Mucosa of stomach (tissue), 1 donor: ENCODE data around the gene FLNB.

Source experiments
- H3K27me3 ChIP-seq: one replicate; pipeline ENCODE4 v1.7.0; 2013; ENCODE audit warnings: mild to moderate bottlenecking, low read length; ENCODE audit not compliant: control insufficient read depth, insufficient read depth
- H3K36me3 ChIP-seq: one replicate; pipeline ENCODE4 v1.7.0; 2013; ENCODE audit warnings: low read length; ENCODE audit not compliant: control insufficient read depth, insufficient read depth
- H3K4me1 ChIP-seq: one replicate; pipeline ENCODE4 v1.7.0; 2013; ENCODE audit warnings: mild to moderate bottlenecking, low read length; ENCODE audit not compliant: control insufficient read depth, insufficient read depth
- H3K4me3 ChIP-seq: one replicate; pipeline ENCODE4 v1.7.0; 2013; ENCODE audit warnings: low read length
- H3K9ac ChIP-seq: one replicate; pipeline ENCODE4 v1.7.0; 2013; ENCODE audit warnings: mild to moderate bottlenecking, low read length, moderate library complexity
- H3K9me3 ChIP-seq: one replicate; pipeline ENCODE4 v1.7.0; 2013; ENCODE audit warnings: mild to moderate bottlenecking, low read length, moderate library complexity; ENCODE audit not compliant: control insufficient read depth
- donor health status: Pancreatic carcinoma.

The FLNB gene

DNA sequence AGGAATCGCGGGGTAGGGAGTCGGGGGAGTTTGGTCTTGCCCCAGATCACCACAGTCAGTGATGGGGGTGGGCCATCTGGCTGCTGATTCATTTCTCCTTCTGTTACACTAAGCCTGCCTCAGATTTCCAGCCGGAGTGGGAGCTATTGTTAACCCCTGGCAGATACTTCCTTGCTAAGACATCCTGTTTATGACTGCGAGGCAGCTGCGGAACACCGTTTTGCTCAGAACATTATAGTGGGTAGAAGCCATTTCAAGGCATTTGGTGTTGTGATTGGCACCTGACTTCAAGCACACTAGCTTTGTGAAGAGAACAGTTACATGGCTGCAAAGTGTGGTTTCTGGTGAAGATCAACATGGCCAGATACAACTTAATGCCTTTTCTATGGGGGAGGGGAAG is 73.8 kb downstream of the FLNB start:
- peaks cover 29% of the 10 kb centered on the region for H3K4me1 ChIP-seq
- no peak overlapping the region for H3K9ac ChIP-seq
- no peaks in the 10 kb centered on the region for H3K9me3 ChIP-seq
- H3K36me3 ChIP-seq: peaks cover 17% of the 10 kb centered on the region
- no peaks in the 10 kb centered on the region for H3K27me3 ChIP-seq
- no peak overlapping the region for H3K4me3 ChIP-seq

GRCh38 chr3:58084166-58084565 is 75.9 kb downstream of the FLNB start:
- H3K9ac ChIP-seq: no peak overlapping the region
- peaks cover 29% of the 10 kb centered on the region for H3K4me1 ChIP-seq
- H3K27me3 ChIP-seq: no peaks in the 10 kb centered on the region
- H3K4me3 ChIP-seq: no peak overlapping the region
- no peaks in the 10 kb centered on the region for H3K9me3 ChIP-seq
- H3K36me3 ChIP-seq: peaks cover 16% of the 10 kb centered on the region

DNA sequence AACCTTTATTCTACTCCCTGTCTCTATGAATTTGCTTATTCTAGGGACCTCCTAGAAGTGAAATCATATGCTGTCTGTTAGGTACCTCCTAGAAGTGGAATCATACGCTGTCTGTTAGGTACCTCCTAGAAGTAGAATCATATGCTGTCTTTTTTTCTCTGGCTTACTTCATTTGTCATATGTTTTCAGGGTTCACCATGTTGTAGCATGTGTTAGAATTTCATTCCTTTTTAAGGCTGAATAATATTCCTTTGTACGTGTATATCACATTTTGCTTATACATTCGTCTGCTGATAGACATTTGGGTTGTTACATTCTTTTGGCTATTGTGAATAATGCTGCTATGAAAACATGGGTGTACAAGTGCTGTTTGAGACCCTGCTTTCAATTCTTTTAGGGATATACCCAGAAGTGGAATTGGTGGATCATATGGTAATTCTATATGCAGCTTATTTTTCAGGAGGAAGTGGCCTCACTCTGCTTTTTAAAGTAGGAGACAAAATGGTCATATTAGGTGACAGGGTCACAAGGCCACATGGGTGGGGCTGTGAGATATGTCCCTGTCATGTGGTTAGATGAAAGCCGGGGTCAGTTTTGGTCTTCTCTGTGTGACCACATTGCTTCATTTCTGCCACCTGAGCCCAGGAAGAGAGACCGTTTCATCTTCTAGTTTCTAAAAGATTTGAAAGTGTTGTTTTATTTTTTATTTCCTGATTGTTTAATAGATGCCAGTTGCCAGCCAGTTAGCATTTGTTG is 76.7 kb downstream of the FLNB start:
- peaks cover 11% of the 10 kb centered on the region for H3K36me3 ChIP-seq
- no peak overlapping the region for H3K4me3 ChIP-seq
- peaks cover 29% of the 10 kb centered on the region for H3K4me1 ChIP-seq
- no peaks in the 10 kb centered on the region for H3K9me3 ChIP-seq
- H3K9ac ChIP-seq: no peak overlapping the region
- no peaks in the 10 kb centered on the region for H3K27me3 ChIP-seq

DNA sequence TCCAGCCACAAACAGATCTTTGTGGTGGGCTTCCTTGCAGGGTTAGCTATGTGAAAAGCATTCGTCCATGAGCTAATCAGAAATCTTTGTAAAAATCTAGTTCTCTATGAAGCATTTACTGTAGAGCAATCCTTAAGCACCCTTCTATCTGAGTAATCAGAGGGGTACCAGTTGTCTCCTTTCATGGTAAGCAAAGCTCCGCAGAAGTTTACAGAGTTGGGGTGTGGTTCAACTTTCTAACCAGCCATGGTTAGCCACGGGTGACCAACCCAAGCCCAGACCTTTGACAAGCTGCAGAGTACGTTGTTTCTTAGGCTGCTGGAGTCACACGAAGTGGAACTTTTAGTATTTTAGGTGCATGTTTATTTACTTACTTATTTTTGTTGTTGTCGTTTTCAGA is 77.4 kb downstream of the FLNB start:
- peaks cover 29% of the 10 kb centered on the region for H3K4me1 ChIP-seq
- peaks cover 8% of the 10 kb centered on the region for H3K36me3 ChIP-seq
- H3K9ac ChIP-seq: no peak overlapping the region
- H3K4me3 ChIP-seq: no peak overlapping the region
- no peaks in the 10 kb centered on the region for H3K9me3 ChIP-seq
- H3K27me3 ChIP-seq: no peaks in the 10 kb centered on the region

DNA sequence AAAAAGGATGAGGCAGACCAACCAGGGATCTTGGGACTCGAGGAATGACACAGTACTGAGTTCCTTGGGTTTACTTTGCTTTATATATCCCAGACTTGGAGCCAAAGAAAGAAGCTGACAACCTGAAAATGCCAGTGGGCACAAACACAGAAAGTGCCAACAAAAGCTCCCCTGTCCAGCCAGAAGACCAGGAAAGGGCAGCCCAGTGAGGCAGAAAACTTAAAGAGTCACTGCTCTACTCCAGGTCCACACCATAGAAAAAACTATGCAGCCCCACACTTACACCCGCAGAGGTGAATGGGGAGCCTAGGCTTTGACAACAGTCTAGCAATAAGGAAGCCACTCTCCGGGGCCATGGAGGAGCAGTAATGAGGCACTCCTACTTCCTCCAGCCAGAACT is 80.3 kb downstream of the FLNB start:
- Histone ChIP-seq H3K4me1 (peaks cover 27% of the 10 kb centered on the region), H3K9me3 (no peaks in the 10 kb centered on the region), H3K9ac (no peak overlapping the region), H3K36me3 (peaks cover 8% of the 10 kb centered on the region), H3K4me3 (no peak overlapping the region), H3K27me3 (no peaks in the 10 kb centered on the region)

DNA sequence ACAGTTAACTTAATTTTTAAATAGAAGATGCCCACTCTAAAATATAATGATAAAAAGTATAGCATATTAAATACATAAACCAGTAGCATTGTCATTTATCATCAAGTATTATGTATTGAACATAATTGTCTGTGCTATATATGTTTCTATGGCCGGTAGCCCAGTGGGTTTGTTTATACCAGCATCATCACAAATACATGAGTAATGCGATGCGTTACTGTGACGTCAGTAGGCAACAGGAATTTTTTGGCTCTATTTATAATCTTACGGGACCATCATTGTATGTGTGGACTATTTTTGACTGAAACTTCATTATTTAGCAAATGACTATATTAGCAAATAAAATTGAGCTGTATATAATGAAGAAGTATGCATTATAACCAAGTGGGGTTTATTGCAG is 82.1 kb downstream of the FLNB start:
- H3K9ac ChIP-seq: no peak overlapping the region
- peaks cover 8% of the 10 kb centered on the region for H3K4me1 ChIP-seq
- H3K4me3 ChIP-seq: no peak overlapping the region
- no peaks in the 10 kb centered on the region for H3K27me3 ChIP-seq
- H3K9me3 ChIP-seq: no peaks in the 10 kb centered on the region
- peaks cover 8% of the 10 kb centered on the region for H3K36me3 ChIP-seq

GRCh38 chr3:58092521-58092920 is 84.3 kb downstream of the FLNB start:
- H3K9me3 ChIP-seq: no peaks in the 10 kb centered on the region
- H3K4me3 ChIP-seq: no peak overlapping the region
- H3K9ac ChIP-seq: no peak overlapping the region
- H3K4me1 ChIP-seq: no peaks in the 10 kb centered on the region
- no peaks in the 10 kb centered on the region for H3K27me3 ChIP-seq
- peaks cover 12% of the 10 kb centered on the region for H3K36me3 ChIP-seq

- H3K4me3 ChIP-seq: no peak overlapping the region
- H3K9me3 ChIP-seq: no peaks in the 10 kb centered on the region
- H3K27me3 ChIP-seq: no peaks in the 10 kb centered on the region
- H3K36me3 ChIP-seq: peaks cover 8% of the 10 kb centered on the region
- H3K9ac ChIP-seq: no peak overlapping the region
- H3K4me1 ChIP-seq: no peaks in the 10 kb centered on the region
These were observed 85.5 kb downstream of the FLNB start for GRCh38 chr3:58093574-58094195.

GRCh38 chr3:58094657-58095056 is 86.4 kb downstream of the FLNB start:
- Histone ChIP-seq H3K36me3 (peaks cover 15% of the 10 kb centered on the region), H3K9me3 (no peaks in the 10 kb centered on the region), H3K27me3 (no peaks in the 10 kb centered on the region), H3K4me3 (no peak overlapping the region), H3K4me1 (no peaks in the 10 kb centered on the region), H3K9ac (no peak overlapping the region)

DNA sequence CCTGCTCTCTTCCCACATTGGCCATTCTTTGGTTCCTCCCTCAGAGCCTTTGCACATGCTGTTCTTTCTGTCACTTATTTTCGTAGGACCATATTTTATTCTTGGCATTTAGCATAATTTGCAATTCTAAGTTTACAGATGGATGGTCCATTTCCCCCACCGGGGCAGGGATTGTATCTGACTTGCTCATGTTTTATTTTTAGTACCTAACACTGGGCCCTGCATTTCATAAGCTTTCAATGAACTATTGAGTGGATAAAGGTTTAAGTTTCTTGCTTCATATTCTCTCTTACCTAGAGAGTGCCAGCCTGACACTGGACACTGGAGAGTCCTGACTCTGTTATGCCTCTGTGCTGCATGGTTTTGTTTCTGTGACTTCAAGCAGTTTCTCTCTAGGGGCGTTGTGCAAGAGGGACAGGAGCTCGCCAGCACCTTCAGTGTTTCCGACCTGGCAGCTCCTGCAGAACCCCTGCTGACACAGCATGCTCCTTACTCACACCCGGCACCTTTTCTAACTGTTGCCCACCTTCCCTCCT is 87.4 kb downstream of the FLNB start:
- Histone ChIP-seq H3K9ac (no peak overlapping the region), H3K27me3 (no peaks in the 10 kb centered on the region), H3K4me1 (no peaks in the 10 kb centered on the region), H3K4me3 (no peak overlapping the region), H3K36me3 (peaks cover 15% of the 10 kb centered on the region), H3K9me3 (no peaks in the 10 kb centered on the region)

GRCh38 chr3:58098531-58098930 is 90.3 kb downstream of the FLNB start:
- no peaks in the 10 kb centered on the region for H3K9me3 ChIP-seq
- H3K4me3 ChIP-seq: no peak overlapping the region
- H3K27me3 ChIP-seq: no peaks in the 10 kb centered on the region
- no peak overlapping the region for H3K9ac ChIP-seq
- peaks cover 22% of the 10 kb centered on the region for H3K4me1 ChIP-seq
- peaks cover 15% of the 10 kb centered on the region for H3K36me3 ChIP-seq

DNA sequence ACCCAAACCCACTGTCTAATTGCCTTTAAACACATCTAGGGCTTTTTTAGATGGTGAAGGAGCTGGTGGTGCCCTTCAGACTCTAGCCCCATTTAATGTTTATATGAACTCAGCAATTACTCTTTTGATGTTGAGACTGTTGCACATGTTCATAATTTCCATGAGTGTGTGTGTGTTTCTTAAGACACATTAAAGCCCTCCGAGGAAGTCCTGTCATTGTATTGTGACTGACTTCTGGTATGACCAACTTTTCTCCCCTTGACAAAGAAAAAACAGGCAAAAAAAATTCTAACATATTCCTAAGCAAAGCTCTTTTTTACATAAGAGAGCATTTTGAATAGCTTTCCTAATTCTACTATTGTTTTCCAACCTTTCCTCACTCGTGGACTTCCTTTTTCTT is 91.6 kb downstream of the FLNB start:
- Histone ChIP-seq H3K9ac (no peak overlapping the region), H3K4me3 (no peak overlapping the region), H3K4me1 (peaks cover 22% of the 10 kb centered on the region), H3K9me3 (no peaks in the 10 kb centered on the region), H3K36me3 (peaks cover 26% of the 10 kb centered on the region), H3K27me3 (no peaks in the 10 kb centered on the region)
